HEK293T (cell line): Measurements from ENCODE around the gene ZXDC.

Source experiments
- CTCF ChIA-PET: fragments of 350-600 bp; formaldehyde crosslinking; extraction: SDS; loops from one replicate; lab custom pipeline; 2021; ENCODE audit warnings: antibody characterized with exemption, inconsistent platforms; lab: Yijun Ruan, JAX
- POLR2A ChIA-PET: fragments of 350-600 bp; formaldehyde crosslinking; extraction: SDS; loops from one replicate; lab custom pipeline; 2020; ENCODE audit warnings: antibody characterized with exemption, inconsistent platforms; lab: Yijun Ruan, JAX
- DNase-seq: peaks from one replicate; pipeline ENCODE4 v3.0.0; 2012; ENCODE audit warnings: mixed read lengths; ENCODE audit errors: extremely low spot score
- ARNT ChIP-seq: fragments of 450-650 bp; IDR thresholded peaks from 2 replicates; pipeline ENCODE4 v1.6.1; 2017; ENCODE audit warnings: mild to moderate bottlenecking
- BHLHE40 ChIP-seq: fragments of 450-650 bp; IDR thresholded peaks from 2 replicates; pipeline ENCODE4 v1.6.1; 2016; ENCODE audit warnings: mild to moderate bottlenecking, moderate library complexity, borderline replicate concordance
- CTBP1 ChIP-seq: fragments of 450-650 bp; IDR thresholded peaks from 2 replicates; pipeline ENCODE4 v1.6.1; 2016; ENCODE audit warnings: borderline replicate concordance
- ELF4 ChIP-seq: fragments of 450-650 bp; IDR thresholded peaks from 2 replicates; pipeline ENCODE4 v1.6.1; 2017; ENCODE audit warnings: antibody characterized with exemption
- FOXA1 ChIP-seq: fragments of 450-650 bp; IDR thresholded peaks from 2 replicates; pipeline ENCODE4 v1.6.1; 2016; ENCODE audit warnings: mild to moderate bottlenecking
- FOXK2 ChIP-seq: fragments of 450-650 bp; IDR thresholded peaks from 2 replicates; pipeline ENCODE4 v1.6.1; 2016; ENCODE audit warnings: mild to moderate bottlenecking
- FOXM1 ChIP-seq: fragments of 450-650 bp; IDR thresholded peaks from 2 replicates; pipeline ENCODE4 v1.6.1; 2017; ENCODE audit warnings: mild to moderate bottlenecking, borderline replicate concordance
- HDGF ChIP-seq: fragments of 450-650 bp; IDR thresholded peaks from 2 replicates; pipeline ENCODE4 v1.6.1; 2017; ENCODE audit warnings: antibody characterized with exemption, borderline replicate concordance
- L3MBTL2 ChIP-seq: fragments of 450-650 bp; conservative IDR thresholded peaks from 2 replicates; pipeline ENCODE4 v1.6.1; 2016; ENCODE audit warnings: mild to moderate bottlenecking
- LEF1 ChIP-seq: fragments of 450-650 bp; IDR thresholded peaks from 2 replicates; pipeline ENCODE4 v1.6.1; 2017; ENCODE audit warnings: mild to moderate bottlenecking, borderline replicate concordance
- NFRKB ChIP-seq: fragments of 450-650 bp; IDR thresholded peaks from 2 replicates; pipeline ENCODE4 v1.6.1; 2016; ENCODE audit warnings: mild to moderate bottlenecking, moderate library complexity
- PKNOX1 ChIP-seq: fragments of 450-650 bp; IDR thresholded peaks from 2 replicates; pipeline ENCODE4 v1.6.1; 2016
- SP1 ChIP-seq: fragments of 450-650 bp; IDR thresholded peaks from 2 replicates; pipeline ENCODE4 v1.6.1; 2017
- SUZ12 ChIP-seq: fragments of 450-650 bp; IDR thresholded peaks from 2 replicates; pipeline ENCODE4 v1.6.1; 2016; ENCODE audit warnings: mild to moderate bottlenecking
- TARDBP ChIP-seq: fragments of 450-650 bp; IDR thresholded peaks from 2 replicates; pipeline ENCODE4 v1.6.1; 2016
- ZNF384 ChIP-seq: fragments of 450-650 bp; IDR thresholded peaks from 2 replicates; pipeline ENCODE4 v1.6.1; 2016

Gene ZXDC

GRCh38 chr3:126454437-126455198 lies 21.1 kb downstream of the ZXDC start:
- ChIA-PET POLR2A (no interaction called here), CTCF (no interaction called here)
- no peak for TF ChIP-seq NFRKB
- TF ChIP-seq FOXK2, result no peak
- no peak for TF ChIP-seq PKNOX1
- TF ChIP-seq FOXA1, result no peak
- no peak for TF ChIP-seq HDGF
- TF ChIP-seq L3MBTL2, result no peak
- TF ChIP-seq FOXM1, result no peak
- TF ChIP-seq ARNT, result no peak
- no peak for TF ChIP-seq SP1
- no peak for TF ChIP-seq ELF4
- no peak for TF ChIP-seq LEF1
- TF ChIP-seq SUZ12, result no peak
- no peak for TF ChIP-seq CTBP1
- TF ChIP-seq ZNF384, result no peak
- no peak for TF ChIP-seq TARDBP
- no peak for TF ChIP-seq BHLHE40
- DNase-seq, result no peak

- POLR2A ChIA-PET, result no interaction called here
- CTCF ChIA-PET, result no interaction called here
- TF ChIP-seq L3MBTL2 (no peak), FOXK2 (no peak), BHLHE40 (no peak)
- no peak for DNase-seq
Measured at GRCh38 chr3:126454025-126454424, 21.7 kb downstream of the ZXDC start.

GRCh38 chr3:126452213-126452612 lies 23.5 kb downstream of the ZXDC start:
- ChIA-PET POLR2A (interaction anchor here (0.5 kb wide), 1 partner anchor 9 kb away, joined by 3 read pairs; no protein-coding TSS in a partner anchor), CTCF (no interaction called here)
- TF ChIP-seq NFRKB, result no peak
- TF ChIP-seq LEF1, result no peak
- TF ChIP-seq L3MBTL2, result no peak
- TF ChIP-seq ZNF384, result no peak
- no peak for TF ChIP-seq BHLHE40
- TF ChIP-seq FOXK2, result no peak
- TF ChIP-seq PKNOX1, result no peak
- TF ChIP-seq FOXA1, result no peak
- no peak for TF ChIP-seq SP1
- TF ChIP-seq FOXM1, result no peak
- no peak for TF ChIP-seq SUZ12
- no peak for DNase-seq

- no peak for TF ChIP-seq ZNF384
- no peak for TF ChIP-seq SP1
- no peak for TF ChIP-seq PKNOX1
- TF ChIP-seq LEF1, result no peak
- no peak for TF ChIP-seq BHLHE40
- TF ChIP-seq TARDBP, result no peak
- no peak for TF ChIP-seq ARNT
- no peak for TF ChIP-seq L3MBTL2
- TF ChIP-seq NFRKB, result no peak
- TF ChIP-seq SUZ12, result no peak
- TF ChIP-seq HDGF, result no peak
- no peak for TF ChIP-seq FOXM1
- no peak for TF ChIP-seq ELF4
- no peak for TF ChIP-seq FOXA1
- TF ChIP-seq CTBP1, result no peak
- TF ChIP-seq FOXK2, result no peak
- CTCF ChIA-PET, result no interaction called here
- POLR2A ChIA-PET, result interaction anchor here (0.5 kb wide), 1 partner anchor 8 kb away, joined by 3 read pairs; no protein-coding TSS in a partner anchor
- DNase-seq, result no peak
Measured at GRCh38 chr3:126451511-126451910, 24.2 kb downstream of the ZXDC start.

- ChIA-PET CTCF (no interaction called here), POLR2A (no interaction called here)
- DNase-seq, result no peak
- no peak for TF ChIP-seq TARDBP
- no peak for TF ChIP-seq FOXM1
- no peak for TF ChIP-seq NFRKB
- TF ChIP-seq PKNOX1, result no peak
- TF ChIP-seq FOXA1, result no peak
- no peak for TF ChIP-seq BHLHE40
- no peak for TF ChIP-seq L3MBTL2
- TF ChIP-seq HDGF, result no peak
- TF ChIP-seq ARNT, result no peak
- TF ChIP-seq SP1, result no peak
- TF ChIP-seq LEF1, result no peak
- no peak for TF ChIP-seq FOXK2
- no peak for TF ChIP-seq ZNF384
- no peak for TF ChIP-seq ELF4
- TF ChIP-seq CTBP1, result no peak
- TF ChIP-seq SUZ12, result no peak
Measured at GRCh38 chr3:126450744-126451143, 24.9 kb downstream of the ZXDC start.

- no peak for DNase-seq
Measured at GRCh38 chr3:126450219-126450618, 25.5 kb downstream of the ZXDC start.

More at GRCh38 chr3:126450219-126450618, 25.5 kb downstream of the ZXDC start:
- TF ChIP-seq FOXK2 (no peak), NFRKB (no peak), FOXM1 (no peak), LEF1 (no peak), HDGF (no peak), SP1 (no peak), ARNT (no peak), CTBP1 (no peak), ZNF384 (no peak), L3MBTL2 (no peak), BHLHE40 (no peak), FOXA1 (no peak), PKNOX1 (no peak), SUZ12 (no peak)
- CTCF ChIA-PET, result no interaction called here
- POLR2A ChIA-PET, result no interaction called here
